ENCODE results near the gene AFF4.
"Not testable (repeated sequence)": the region's sequence is repeated elsewhere in the genome, so short reads cannot be mapped to it uniquely, and the experiment has no call there.

The AFF4 gene

GRCh38 chr5:132963171-132964104 lies at the start of gene AFF4:
TSS of gene AFF4 (minus strand) at chr5:132963634. CDS start at chr5:132937189, 26,445 bp downstream.
- FAIRE-seq, result no peak

- not testable (repeated sequence) for FAIRE-seq
Measured at GRCh38 chr5:133008455-133008854, 45.0 kb upstream of the AFF4 start.

DNA sequence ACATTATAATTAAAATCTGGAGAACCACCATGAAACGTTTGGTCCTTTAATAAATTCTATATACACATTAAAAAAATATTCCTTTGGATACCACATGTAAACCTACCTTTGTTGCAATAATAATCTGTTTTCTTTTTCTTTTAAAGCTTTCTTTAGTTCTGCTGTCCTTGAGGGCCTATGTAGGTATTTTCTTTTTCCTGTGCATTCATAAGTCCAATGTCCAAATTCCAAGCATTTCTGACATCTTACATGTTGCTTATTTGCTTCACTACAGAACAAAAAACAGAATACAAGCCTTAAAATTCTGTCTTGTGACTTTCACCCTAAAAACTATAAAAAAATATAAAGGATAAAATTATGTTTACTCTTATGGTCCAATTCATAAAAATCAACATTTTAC lies 43.2 kb upstream of the AFF4 start:
- FAIRE-seq, result no peak

GRCh38 chr5:132999246-132999645 lies 35.8 kb upstream of the AFF4 start:
- FAIRE-seq, result no peak

DNA sequence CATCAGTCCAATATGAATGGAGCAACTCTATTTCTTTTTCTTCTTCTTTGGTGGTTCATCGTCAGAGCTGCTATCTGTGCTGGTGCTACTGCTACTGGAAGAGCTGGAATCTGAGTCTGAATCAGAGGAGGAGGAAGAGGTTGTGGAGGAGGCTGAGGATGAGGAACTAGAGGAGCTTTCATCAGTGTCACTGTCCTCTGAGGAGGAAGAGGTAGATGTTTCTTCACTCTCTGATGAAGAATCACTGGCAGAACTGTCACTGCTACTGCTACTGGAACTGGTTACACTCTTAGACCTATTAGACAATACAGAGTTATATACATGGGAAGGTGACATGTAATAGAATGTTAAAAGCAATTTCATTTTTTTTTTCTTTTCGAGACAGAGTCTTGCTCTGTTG lies 35.1 kb upstream of the AFF4 start:
- FAIRE-seq, result no peak

DNA sequence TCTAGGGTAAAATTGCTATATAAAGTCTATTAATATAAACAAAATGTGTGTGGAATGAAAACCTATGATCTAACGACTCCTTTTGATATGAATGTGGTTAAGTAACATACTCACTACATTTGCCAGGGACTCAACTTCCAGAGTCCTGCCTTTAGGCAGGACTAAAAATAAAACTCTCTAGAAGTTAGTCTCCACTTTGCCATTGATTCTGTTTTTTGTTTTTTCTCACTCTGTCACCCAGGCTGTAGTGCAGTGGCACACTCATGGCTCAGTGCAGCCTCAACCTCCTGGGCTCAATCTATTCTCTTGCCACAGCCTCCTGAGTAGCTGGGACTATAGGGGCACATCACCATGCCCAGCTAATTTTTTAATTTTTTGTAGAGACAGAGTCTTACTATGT lies 32.9 kb upstream of the AFF4 start:
- no peak for FAIRE-seq

DNA sequence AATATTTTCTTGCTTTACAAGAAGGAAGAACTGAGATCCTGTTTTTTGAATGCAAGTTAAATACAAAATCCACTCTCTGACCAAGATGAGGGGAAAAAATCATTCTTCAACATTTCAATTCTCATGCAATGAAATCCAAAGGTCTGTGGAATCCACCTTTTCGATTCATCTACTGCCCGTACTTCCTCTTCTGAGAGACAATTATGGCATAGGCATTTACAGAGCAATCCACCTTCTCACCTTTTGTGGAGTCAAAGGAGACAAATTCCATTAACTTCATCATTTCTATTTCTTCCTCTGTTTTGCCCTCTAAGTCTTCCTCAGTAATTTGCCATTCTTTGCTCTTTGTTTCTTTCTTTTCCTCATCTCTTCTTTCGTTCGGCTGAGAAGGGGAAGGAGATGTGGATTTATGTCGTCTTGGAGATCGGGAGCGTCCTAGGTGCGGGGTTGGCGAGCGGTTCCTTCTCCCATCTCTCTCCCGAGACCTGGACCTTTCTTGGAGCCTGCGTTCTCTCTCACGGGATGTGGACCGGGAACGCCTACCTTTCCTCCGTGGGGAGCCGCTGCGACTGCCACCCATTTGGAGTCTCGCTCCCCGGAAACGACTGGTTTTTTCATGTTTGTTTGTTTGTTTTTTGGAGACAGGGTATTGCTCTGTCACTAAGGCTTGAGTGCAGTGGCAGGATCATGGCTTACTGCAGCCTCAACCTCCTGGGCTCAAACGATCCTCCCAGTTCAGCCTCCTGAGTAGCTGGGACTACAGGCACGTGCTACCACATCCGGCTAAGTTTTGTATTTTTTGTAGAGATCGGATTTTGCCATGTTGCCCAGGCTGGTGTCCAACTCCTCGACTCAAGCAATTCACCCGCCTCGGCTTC lies 24.3 kb upstream of the AFF4 start:
- no peak for FAIRE-seq

GRCh38 chr5:132982971-132983370 lies 19.5 kb upstream of the AFF4 start:
- FAIRE-seq, result not testable (repeated sequence)

GRCh38 chr5:132981288-132981687 lies 17.9 kb upstream of the AFF4 start:
- no peak for FAIRE-seq

DNA sequence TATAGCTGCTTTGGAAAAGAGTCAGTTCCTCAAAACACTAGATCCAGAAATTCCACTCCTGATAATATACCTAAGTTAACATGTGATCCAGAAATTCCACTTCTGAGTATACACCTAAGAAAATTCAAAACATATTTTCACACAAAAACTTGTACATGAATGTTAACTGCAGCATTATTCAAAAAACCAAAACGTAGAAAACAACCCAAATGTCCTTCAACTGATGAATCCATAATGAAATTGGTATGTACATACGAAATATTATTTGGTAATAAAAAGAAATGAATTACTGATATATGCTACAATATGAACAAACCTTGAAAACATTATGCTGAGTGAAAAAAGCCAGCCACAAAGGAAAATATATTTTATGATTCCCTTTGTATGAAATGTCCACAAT lies 16.5 kb upstream of the AFF4 start:
- FAIRE-seq, result no peak

- no peak for FAIRE-seq
Measured at GRCh38 chr5:132979367-132979940, 16.0 kb upstream of the AFF4 start.

GRCh38 chr5:132976852-132977251 lies 13.4 kb upstream of the AFF4 start:
- no peak for FAIRE-seq

GRCh38 chr5:132972436-132972828 lies 9.0 kb upstream of the AFF4 start:
- FAIRE-seq, result not testable (repeated sequence)

DNA sequence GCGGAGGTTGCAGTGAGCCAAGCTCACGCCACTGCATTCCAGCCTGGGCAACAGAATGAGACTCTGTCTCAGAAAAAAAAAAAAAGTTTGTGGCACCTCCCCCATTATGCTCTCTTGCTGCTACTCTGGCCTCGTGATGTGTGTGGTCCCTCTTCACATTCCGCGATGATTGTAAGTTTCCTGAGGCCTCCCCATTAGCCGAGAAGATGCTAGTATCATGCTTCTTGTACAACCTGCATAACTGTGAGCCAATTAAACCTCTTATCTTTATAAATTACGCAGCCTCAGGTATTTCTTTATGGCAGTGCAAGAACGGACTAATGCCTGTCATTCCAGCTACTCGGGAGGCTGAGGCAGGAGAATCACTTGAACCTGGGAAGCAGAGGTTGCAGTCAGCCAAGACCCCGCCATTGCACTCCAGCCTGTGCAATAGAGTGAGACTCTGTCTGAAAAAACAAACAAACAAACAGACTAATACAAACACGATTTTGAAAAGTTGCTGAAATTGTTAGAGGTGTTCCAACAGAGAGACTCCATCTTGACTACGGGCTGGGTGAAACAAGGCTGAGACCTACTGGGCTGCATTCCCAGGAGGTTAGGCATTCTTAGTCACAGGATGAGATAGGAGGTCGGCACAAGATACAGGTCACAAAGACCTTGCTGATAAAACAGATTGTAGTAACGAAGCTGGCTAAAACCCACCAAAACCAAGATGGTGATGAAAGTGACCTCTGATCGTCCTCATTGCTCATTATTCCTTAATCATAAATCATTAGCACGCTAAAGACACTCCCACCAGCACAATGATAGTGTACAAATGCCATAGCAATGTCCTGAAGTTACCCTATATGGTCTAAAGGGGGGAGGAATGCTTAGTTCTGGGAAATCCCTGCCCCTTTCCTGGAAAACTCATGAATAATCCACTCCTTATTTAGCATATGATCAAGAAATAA lies 8.3 kb upstream of the AFF4 start:
- no peak for FAIRE-seq

DNA sequence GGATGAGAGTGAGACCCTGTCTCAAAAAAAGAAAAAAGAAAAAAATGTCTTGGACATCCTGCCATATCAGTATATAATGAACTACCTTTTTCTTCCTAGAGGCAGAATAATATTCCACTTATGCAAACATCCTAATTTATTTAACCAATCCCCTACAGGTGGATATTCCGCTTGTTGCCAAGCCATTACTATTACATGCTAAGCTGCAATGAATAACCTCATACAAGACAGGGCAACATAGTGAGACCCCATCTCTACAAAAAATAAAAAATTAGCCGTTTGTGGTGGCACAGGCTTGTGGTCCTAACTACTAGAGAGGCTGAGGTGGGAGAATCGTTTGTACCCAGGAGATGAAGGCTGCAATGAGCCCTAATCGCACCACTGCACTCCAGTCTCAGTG lies 1.7 kb upstream of the AFF4 start:
- no peak for FAIRE-seq

GRCh38 chr5:132962429-132963021 lies 909 bp downstream of the AFF4 start:
- peak; percentile 72 for FAIRE-seq

DNA sequence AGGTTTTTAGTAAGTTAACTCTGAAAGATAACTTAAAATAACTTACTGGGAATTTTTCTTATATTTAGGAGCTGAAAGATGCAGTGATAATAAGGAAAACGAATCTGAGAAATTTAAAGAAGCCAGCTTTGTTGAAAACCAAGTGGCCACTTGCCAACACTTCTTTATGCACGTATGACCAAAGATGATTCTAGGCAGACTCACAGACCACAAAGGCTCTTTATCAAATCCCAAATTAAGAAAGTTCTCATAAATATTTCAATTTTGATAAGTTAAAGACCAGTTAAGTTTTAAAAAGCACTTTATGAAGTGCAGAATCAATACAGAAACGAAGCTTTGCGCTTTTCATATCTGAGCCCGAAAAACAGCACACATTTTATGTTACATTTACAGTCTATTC lies 1.5 kb downstream of the AFF4 start:
- peak; percentile 49 for FAIRE-seq

GRCh38 chr5:132961123-132961815 lies 2.2 kb downstream of the AFF4 start:
- FAIRE-seq, result not testable (repeated sequence)

DNA sequence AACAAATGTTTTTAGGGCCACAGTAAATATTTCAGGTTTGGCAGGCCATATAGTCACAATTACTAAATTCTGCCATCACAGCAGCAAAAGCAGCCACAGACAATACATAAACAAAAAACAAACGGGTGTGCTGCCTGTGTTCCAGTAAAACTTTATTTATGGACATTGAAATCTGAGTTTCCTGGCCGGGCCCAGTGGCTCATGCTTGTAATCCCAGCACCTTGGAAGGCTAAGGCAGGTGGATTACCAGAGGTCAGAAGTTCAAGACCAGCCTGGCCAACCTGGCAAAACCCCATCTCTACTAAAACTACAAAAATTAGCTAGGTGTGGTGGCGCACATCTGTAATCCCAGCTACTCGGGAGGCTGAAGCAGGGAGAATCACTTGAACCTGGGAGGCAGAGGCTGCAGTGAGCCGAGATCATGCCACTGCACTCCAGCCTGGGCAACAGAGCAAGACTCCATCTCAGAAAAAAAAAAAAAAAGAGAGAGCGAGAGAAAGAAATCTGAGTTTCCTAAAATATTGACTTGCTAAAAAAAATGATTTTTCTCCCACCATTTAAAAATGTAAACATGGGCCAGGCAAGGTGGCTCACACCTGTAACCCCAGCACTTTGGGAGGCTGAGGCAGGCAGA lies 7.2 kb downstream of the AFF4 start:
- FAIRE-seq, result not testable (repeated sequence)

- no peak for FAIRE-seq
Measured at GRCh38 chr5:132953710-132954109, 9.7 kb downstream of the AFF4 start.

DNA sequence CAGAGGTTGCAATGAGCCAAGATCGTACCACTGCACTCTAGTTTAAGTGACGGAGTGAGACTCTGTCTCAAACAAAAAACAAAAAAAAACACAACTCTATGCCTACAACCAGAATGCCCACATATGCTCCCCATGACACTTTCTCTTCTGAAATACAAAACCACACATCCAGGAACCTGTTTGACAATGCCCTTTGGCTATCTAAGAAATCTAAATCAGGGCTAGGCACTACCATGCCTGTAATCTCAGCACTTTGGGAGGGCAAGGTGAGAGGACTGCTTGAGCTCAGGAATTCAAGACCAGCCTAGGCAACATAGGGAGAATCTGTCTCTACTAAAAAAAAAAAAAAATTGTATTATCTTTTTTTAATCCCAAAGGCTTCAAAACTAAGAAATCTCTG lies 10.6 kb downstream of the AFF4 start:
- no peak for FAIRE-seq

All from islet of Langerhans (tissue), 1 donor.